Heart right ventricle (tissue), 16 donors: ENCODE results near the gene ANKS1B. TPM values are rescaled to one million over a fixed set of nuclear protein-coding genes. Genes with fewer than 3 reads are reported as not detected.
A peak's percentile ranks its signal among the peaks of the same experiment; 100 is the strongest.

Experiments used
- ATAC-seq, 8 donors: fragments of 200-7000 bp; cut with Tn5 transposase; one replicate each; pipeline ENCODE4 v1.9.1; 2020; ENCODE audit warnings: mild to moderate bottlenecking in 8 of 8, moderate library complexity in 8 of 8, moderate number of reproducible peaks in 1 of 8
- DNase-seq, 2 donors: peaks; one replicate each; pipeline ENCODE4 v3.0.0-alpha.2; 2020
- H3K27ac ChIP-seq, 10 donors: fragments of 200-600 bp; sonication (generic) in 2 of 10; one replicate each; pipeline versions ENCODE4 v1.5.0 to v1.8.0; 2020 to 2022; ENCODE audit warnings: mild to moderate bottlenecking in 3 of 10
- H3K27me3 ChIP-seq, 7 donors: fragments of 200-600 bp; one replicate each; pipeline ENCODE4 v1.8.0; 2021 to 2022; ENCODE audit warnings: mild to moderate bottlenecking in 2 of 7
- H3K36me3 ChIP-seq, 9 donors: fragments of 200-600 bp; sonication (generic) in 1 of 9; one replicate each; pipeline versions ENCODE4 v1.5.0 to v1.8.0; 2020 to 2022; ENCODE audit warnings: mild to moderate bottlenecking in 2 of 9
- H3K4me1 ChIP-seq, 9 donors: fragments of 200-600 bp; sonication (generic) in 1 of 9; one replicate each; pipeline versions ENCODE4 v1.5.0 to v1.8.0; 2020 to 2022; ENCODE audit warnings: mild to moderate bottlenecking in 4 of 9
- H3K4me3 ChIP-seq, 10 donors: fragments of 200-600 bp; sonication (generic) in 2 of 10; one replicate each; pipeline versions ENCODE4 v1.5.0 to v1.8.0; 2020 to 2022; ENCODE audit warnings: mild to moderate bottlenecking in 7 of 10, moderate library complexity in 2 of 10
- H3K9me3 ChIP-seq, 11 donors: fragments of 200-600 bp in 10 of 11; sonication (generic) in 2 of 11; one replicate each; pipeline versions ENCODE4 v1.5.0 to v1.8.0; 2013 to 2022; ENCODE audit warnings: mild to moderate bottlenecking in 2 of 11, control low read depth in 1 of 11, moderate library complexity in 1 of 11
- WGBS, 2 donors: extraction: QIAGEN DNeasy Blood & Tissue Kit; methylation state at CpG; one replicate each; pipeline ENCODE4 v1.1.7; 2013; ENCODE audit warnings: inconsistent platforms in 1 of 2; 5-methylcytosine and 5-hydroxymethylcytosine counted together
- intact Hi-C, 10 donors: fragments of 100-400 bp; cut with DNase I; formaldehyde crosslinking; loops; one replicate each; pipeline versions ENCODE4 v1.11.1 to v1.14.2; 2022
- polyA plus RNA-seq, 2 donors: library from polyadenylated mRNA; stranded (reverse); fragments of 200-250 nt; gene quantifications; one replicate each; pipeline ENCODE4 v1.2.3, GENCODE V29; 2013
- total RNA-seq, 10 donors: library from RNA; stranded (reverse); fragmentation: NEBNext Ultra II Directional in 3 of 10; extraction: Animal tissue kit (Norgen Biotek cat#: 25700) in 3 of 10; gene quantifications; one replicate each; pipeline versions ENCODE4 v1.2.1 to v1.2.4, GENCODE V29; 2021 to 2023
- TF ChIP-seq, protein P1 (sequence below), 9 donors: fragments of 200-600 bp; sonication (generic) in 2 of 9; IDR thresholded peaks; one replicate each; pipeline versions ENCODE4 v1.5.0 to v1.8.0; 2021 to 2022; ENCODE audit warnings: antibody characterized with exemption in 9 of 9, mild to moderate bottlenecking in 5 of 9, moderate library complexity in 1 of 9
- donor health status: Arrhythmogenic right ventricular cardiomyopathy.
- donor health status: ischemic (EF 13 %, LVEDD 7.1; RV severe dilation, severe dysfunction).
- donor health status: healthy with polysubstance abuse.
- donor health status: DM: no; HTN: yes; CAD: no.
- donor health status: DM: no; HTN: no; CAD: no.
- donor health status: ischemic (EF 25% LVEDD 6.9; RV normal size, moderate dysfunction).
- donor health status: ischemic (EF 25% LVEDD 5.7; RV mildly dilated, moderate dysfunction).
- donor health status: healthy.
- donor health status: DM: yes; HTN: yes; CAD: no.
- donor health status: Ischemic cardiomyopathy.
- donor health status: ischemic (EF 35%, LVEDD 5.7; RV mildly dilated, moderate dysfunction).
- donor health status: nonischemic (EF 11% LVEDD 7.7; RV severe dilation, severe dysfunction).
- donor health status: DM: yes; HTN: yes; CAD: no.
- donor health status: PGD.
- donor health status: ischemic (EF 29% LVEDD 5.4; RV normal size, mild dysfunction).
- donor health status: nonischemic (EF 23%, LVEDD 6.1; RV moderate dilation, normal function).

ANKS1B gene
- total and polyA plus RNA-seq, 12 donors, result 0.58 to 4.8 (median 1.8) TPM

DNA sequence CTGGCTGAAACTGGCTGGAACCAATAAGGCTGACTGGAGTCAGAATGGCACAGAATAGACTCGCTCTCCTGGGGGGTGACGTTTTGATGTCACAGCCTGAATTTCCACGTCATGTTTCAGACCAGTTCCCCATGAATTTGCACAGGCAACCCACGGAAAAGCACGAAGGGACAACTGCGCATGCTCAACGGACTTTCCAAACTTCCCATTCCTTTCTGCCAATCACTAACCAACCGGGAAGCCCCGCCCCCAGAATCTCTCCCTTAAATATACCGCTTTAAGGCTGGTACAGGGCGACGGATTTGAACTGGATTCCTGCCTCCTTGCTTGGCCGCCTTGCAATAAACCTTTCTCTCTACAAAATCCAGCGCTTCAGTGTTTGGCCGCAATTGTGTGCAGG, 904.9 kb downstream of the ANKS1B start:
- Histone ChIP-seq H3K36me3 (no peaks in the 10 kb centered on the region), H3K4me1 (no peaks in the 10 kb centered on the region), H3K9me3 (no peaks in the 10 kb centered on the region), H3K4me3 (no peak overlapping the region), H3K27ac (no peak overlapping the region), H3K27me3 (no peaks in the 10 kb centered on the region)
- ATAC-seq (no peak), DNase-seq (no peak)
- 83 to 84% methylated on average over 15 of the region's 15 CpGs for WGBS, 2 donors
- TF ChIP-seq, protein P1, sequence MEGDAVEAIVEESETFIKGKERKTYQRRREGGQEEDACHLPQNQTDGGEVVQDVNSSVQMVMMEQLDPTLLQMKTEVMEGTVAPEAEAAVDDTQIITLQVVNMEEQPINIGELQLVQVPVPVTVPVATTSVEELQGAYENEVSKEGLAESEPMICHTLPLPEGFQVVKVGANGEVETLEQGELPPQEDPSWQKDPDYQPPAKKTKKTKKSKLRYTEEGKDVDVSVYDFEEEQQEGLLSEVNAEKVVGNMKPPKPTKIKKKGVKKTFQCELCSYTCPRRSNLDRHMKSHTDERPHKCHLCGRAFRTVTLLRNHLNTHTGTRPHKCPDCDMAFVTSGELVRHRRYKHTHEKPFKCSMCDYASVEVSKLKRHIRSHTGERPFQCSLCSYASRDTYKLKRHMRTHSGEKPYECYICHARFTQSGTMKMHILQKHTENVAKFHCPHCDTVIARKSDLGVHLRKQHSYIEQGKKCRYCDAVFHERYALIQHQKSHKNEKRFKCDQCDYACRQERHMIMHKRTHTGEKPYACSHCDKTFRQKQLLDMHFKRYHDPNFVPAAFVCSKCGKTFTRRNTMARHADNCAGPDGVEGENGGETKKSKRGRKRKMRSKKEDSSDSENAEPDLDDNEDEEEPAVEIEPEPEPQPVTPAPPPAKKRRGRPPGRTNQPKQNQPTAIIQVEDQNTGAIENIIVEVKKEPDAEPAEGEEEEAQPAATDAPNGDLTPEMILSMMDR (IDR thresholded peaks at IDR 0.05), result no peak
- intact Hi-C loops, result no loop called here

DNA sequence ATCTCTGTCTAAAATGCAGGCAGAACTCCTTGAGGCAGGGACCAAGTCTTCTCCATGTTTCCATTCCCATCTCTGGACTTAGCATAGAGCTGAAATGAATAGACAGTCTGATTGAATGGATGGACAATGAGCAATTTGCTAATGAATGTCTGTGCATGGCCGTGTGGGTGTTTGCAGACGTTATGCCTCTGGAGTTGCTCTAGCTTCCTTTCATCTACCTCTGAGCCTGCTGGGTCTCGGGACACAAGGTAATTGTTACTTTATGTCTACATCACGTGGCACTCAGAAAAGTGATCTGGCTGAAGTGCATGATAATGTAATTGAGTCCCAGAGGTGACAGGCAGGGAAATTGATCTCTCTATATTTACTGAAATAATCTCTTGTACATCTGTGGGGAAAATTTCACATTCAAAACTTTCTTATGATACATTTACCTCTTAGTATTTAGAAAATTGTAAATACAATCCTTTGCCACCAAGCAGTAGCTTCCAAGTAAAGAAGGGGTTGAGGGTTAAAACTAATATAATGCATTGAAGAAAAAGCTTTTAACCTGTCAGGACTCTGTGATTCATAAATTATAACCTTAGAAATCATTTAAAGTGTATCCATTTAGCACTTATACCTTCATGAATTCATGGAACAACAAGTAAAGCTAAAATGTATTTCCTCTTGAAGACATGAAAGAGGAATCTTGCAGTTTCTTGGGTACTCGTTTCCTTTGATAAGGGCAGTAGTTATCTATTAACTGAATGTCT, 915.6 kb downstream of the ANKS1B start:
- Histone ChIP-seq H3K4me1 (no peaks in the 10 kb centered on the region), H3K27me3 (no peaks in the 10 kb centered on the region), H3K9me3 (no peaks in the 10 kb centered on the region), H3K4me3 (no peak overlapping the region), H3K36me3 (no peaks in the 10 kb centered on the region), H3K27ac (no peak overlapping the region)
- intact Hi-C loops, result no loop called here
- ATAC-seq, result no peak
- DNase-seq, result no peak
- 31 to 46% methylated on average over 5 of the region's 5 CpGs for WGBS, 2 donors
- TF ChIP-seq, protein P1 (IDR thresholded peaks at IDR 0.05), result no peak

DNA sequence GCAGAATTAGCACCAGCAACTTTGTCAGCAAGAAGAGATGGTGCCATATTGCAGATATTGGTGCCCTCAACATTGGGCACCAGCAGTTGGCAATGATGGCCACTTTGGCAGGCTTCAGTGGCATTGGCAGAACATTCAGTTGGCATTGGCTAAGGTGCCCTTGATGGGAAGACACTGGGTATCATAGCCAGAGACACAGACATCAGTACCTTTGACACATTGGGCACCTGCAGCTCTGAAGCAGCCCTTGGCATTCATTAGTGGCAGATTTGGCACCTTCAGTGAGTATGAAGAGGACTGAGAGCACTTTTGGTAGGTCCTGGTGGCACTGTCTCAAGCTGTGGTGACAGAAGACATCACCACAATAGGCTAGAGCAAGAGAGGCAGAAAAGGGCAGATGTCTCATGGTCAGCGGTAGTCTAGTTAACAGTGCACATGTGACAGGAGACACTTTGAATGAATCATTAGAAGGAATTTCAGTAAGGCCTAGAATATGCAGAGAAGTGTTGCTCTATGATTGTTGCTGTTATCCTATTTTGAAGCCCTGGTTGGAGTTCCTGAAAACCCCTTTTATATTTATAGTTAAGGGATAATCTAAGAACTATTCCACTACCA, 917.5 kb downstream of the ANKS1B start:
- intact Hi-C loops, result no loop called here
- TF ChIP-seq, protein P1 (IDR thresholded peaks at IDR 0.05), result no peak
- no peaks in the 10 kb centered on the region for H3K27me3 ChIP-seq
- no peaks in the 10 kb centered on the region for H3K36me3 ChIP-seq
- DNase-seq, result no peak
- H3K4me1 ChIP-seq, result no peaks in the 10 kb centered on the region
- no peak overlapping the region for H3K4me3 ChIP-seq
- no peak overlapping the region for H3K27ac ChIP-seq
- H3K9me3 ChIP-seq, result no peaks in the 10 kb centered on the region
- WGBS, 2 donors, result 78 to 84% methylated on average over 1 of the region's 1 CpG
- peak in 2 of 8 donors; percentile 11 to 52 for ATAC-seq

DNA sequence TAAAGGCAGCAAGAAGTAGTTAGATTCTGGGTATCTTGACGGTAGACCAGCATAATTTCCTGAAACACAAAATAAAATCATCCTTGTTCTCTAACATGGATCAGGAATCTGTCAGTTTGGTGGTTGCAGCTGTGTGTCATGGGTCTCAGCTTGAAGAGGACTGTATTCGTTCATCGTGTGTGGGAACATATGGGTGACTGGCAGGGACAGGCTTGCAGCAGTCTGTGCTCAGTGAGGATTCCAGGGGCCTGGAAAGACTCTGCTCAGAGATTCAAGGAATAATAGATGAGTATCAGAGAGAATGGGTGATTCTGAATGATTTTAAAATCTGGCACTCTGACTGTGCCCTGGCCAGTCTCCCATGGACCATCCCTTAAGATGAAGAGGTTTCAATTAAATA, 918.0 kb downstream of the ANKS1B start:
- Histone ChIP-seq H3K4me1 (no peaks in the 10 kb centered on the region), H3K27ac (no peak overlapping the region)
- ATAC-seq, result no peak

More for the DNA sequence above, 918.0 kb downstream of the ANKS1B start:
- WGBS, 2 donors, result 82 to 83% methylated on average over 3 of the region's 3 CpGs
- no peaks in the 10 kb centered on the region for H3K9me3 ChIP-seq
- H3K36me3 ChIP-seq, result no peaks in the 10 kb centered on the region
- no peak overlapping the region for H3K4me3 ChIP-seq
- TF ChIP-seq, protein P1 (IDR thresholded peaks at IDR 0.05), result no peak
- intact Hi-C loops, result no loop called here
- DNase-seq, result no peak
- H3K27me3 ChIP-seq, result no peaks in the 10 kb centered on the region
